GM21737 (cell line): Measurements from ENCODE around the gene NLGN1.

Experiments used
- ATAC-seq: cut with Tn5 transposase; IDR thresholded peaks from one replicate; pipeline ENCODE4 v1.9.1; 2021; ENCODE audit warnings: mild to moderate bottlenecking, moderate library complexity; ENCODE audit not compliant: unreplicated experiment

NLGN1 gene

GRCh38 chr3:174126990-174127758 lies 729.6 kb downstream of the NLGN1 start:
- ATAC-seq, result no peak

- ATAC-seq, result no peak
Observed at GRCh38 chr3:174132006-174132405, 734.5 kb downstream of the NLGN1 start.

- no peak for ATAC-seq
Observed at GRCh38 chr3:174132421-174133042, 735.0 kb downstream of the NLGN1 start.

GRCh38 chr3:174146008-174146407 lies 748.5 kb downstream of the NLGN1 start:
- ATAC-seq, result no peak

GRCh38 chr3:174147798-174148197 lies 750.3 kb downstream of the NLGN1 start:
- no peak for ATAC-seq

GRCh38 chr3:174153871-174154270 lies 756.3 kb downstream of the NLGN1 start:
- no peak for ATAC-seq

GRCh38 chr3:174156200-174156599 lies 758.7 kb downstream of the NLGN1 start:
- no peak for ATAC-seq

- no peak for ATAC-seq
Observed at GRCh38 chr3:174158674-174159073, 761.1 kb downstream of the NLGN1 start.

- ATAC-seq, result no peak
Observed at GRCh38 chr3:174159604-174160003, 762.1 kb downstream of the NLGN1 start.

- no peak for ATAC-seq
Observed at GRCh38 chr3:174162550-174162949, 765.0 kb downstream of the NLGN1 start.

GRCh38 chr3:174168026-174168425 lies 770.5 kb downstream of the NLGN1 start:
- no peak for ATAC-seq

GRCh38 chr3:174168538-174169254 lies 771.2 kb downstream of the NLGN1 start:
- ATAC-seq, result no peak

GRCh38 chr3:174169736-174170135 lies 772.2 kb downstream of the NLGN1 start:
- ATAC-seq, result no peak

GRCh38 chr3:174170248-174170647 lies 772.7 kb downstream of the NLGN1 start:
- no peak for ATAC-seq

GRCh38 chr3:174186377-174186989 lies 788.9 kb downstream of the NLGN1 start:
- ATAC-seq, result no peak

GRCh38 chr3:174191380-174191779 lies 793.8 kb downstream of the NLGN1 start:
- no peak for ATAC-seq

- ATAC-seq, result no peak
Observed at GRCh38 chr3:174191895-174192294, 794.4 kb downstream of the NLGN1 start.

GRCh38 chr3:174192471-174192870 lies 794.9 kb downstream of the NLGN1 start:
- no peak for ATAC-seq

GRCh38 chr3:174193604-174194003 lies 796.1 kb downstream of the NLGN1 start:
- ATAC-seq, result no peak

- ATAC-seq, result no peak
Observed at GRCh38 chr3:174197416-174197815, 799.9 kb downstream of the NLGN1 start.

- ATAC-seq, result no peak
Observed at GRCh38 chr3:174198199-174198598, 800.7 kb downstream of the NLGN1 start.
